Measurements from ENCODE around the gene RARA.

Gene RARA

DNA sequence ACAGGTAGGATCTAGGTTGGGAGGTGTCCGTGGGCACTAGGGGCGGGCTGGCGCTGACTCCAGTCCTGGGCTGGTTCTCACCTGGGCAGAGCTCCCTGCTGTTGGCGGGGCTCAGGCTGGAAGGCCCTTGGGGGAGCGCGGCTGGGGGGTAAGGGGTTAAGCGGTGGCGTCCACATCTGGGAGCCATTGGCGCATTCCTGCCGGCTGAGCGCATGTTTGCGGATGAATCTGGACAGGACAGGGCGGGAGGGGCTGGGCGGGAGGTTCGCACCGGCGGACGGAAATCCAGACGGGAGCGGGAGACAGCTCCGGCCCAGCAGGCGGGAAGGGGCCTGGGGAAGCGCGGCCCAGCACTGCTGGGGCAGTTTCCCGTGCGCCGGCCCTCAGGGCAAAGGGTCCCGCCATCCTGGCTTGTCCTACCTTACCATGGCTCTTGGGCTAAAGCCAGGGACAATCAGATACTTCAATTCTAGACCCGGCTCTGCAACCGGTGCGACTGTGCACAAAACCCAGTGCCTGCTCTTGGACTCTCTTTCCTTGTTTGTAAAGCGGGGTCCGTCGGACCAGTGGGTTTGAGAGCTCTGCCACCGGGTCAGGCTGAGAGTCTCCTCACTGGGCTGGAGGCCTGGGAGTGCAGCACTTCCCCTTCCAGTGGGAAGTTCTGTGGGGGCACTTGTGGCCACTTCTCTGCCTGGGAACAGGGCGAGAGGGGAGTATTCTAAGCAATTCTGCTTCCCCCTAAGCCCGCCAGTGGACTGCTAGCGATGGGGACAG, 7.8 kb downstream of the RARA start:
- DNase-seq, result no peak

DNA sequence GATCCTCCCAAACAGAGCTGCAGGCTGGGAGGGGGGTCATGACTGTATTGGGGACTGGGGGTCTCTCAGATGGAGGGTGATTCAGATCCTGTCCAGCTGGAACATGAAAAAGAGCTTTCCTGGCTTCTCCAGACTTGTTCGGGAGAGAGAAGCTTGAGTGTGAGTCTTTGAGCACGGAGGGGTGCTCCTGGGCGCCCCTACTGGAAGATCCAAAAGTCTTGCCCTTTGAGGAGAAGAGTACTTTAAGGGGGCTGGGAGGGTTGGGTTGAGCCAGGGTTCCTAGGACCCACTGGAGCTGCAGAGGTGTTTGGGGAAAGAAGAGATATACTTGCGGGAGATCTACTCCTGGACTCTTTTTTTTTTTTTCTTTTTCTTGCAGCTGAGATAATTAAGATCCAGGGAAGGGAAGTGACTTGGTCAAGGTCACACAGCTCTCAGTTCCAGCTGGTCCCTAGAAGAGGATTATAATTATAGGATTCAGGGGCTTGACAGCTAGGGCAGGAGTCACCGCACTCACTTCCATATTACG, 8.4 kb downstream of the RARA start:
- DNase-seq, result no peak

DNA sequence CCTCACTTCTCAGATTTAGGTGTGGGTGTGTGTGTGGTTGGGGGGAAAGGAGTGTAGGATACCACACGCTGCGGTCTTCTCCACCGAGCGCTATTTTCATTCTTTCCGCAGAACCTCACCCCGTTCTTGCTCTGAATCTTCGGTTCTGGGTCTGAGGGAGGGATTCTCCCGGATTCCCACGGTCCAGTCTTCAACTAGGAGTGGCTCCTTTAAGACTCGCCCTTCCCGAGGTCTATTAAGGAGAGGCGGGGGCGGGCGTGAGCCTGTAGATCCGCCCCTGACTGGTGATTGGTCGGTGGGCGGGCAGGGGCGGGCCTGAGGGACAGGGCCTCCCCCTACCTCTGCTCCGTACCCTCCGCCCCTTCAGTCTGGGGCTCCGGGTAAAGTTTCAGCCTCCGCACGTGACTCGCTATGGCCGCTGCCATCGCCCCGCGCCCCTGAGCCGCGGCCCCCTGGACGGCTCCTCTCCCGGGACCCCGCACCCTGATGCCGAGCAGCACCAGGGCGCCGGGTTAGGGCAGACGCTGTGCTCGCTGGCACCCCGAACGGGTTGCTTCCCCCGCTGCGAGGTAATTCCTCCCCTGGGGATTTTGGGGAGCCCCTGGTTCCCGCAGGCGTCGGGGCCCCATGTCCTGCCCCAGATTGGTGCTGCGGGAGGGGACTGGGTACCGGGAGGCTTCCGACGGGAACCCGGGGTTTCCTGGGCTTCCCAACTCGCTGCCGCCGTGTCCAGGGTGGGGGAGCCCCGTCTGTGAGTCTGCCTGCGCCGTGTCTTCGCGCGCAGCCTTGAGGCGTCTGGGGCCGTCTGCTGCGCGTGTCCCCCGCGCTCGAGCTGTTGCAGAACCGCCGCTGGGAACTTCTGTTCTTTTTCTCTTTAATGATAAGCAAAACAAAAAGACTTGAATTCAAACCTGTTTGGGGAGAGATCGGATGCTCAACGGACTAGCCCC, 9.2 kb downstream of the RARA start:
- peak; percentile 95 to 96 for DNase-seq

- no peak for DNase-seq
These were observed 9.9 kb downstream of the RARA start for GRCh38 chr17:40318830-40319391.

GRCh38 chr17:40319651-40320540, 10.9 kb downstream of the RARA start:
- DNase-seq, result no peak

- DNase-seq, result no peak
These were observed 12.0 kb downstream of the RARA start for GRCh38 chr17:40320756-40321523.

- peak; percentile 60 to 81 for DNase-seq
These were observed 12.5 kb downstream of the RARA start for GRCh38 chr17:40321524-40321929.

GRCh38 chr17:40321961-40322357, 13.0 kb downstream of the RARA start:
- peak; percentile 78 to 86 for DNase-seq

DNA sequence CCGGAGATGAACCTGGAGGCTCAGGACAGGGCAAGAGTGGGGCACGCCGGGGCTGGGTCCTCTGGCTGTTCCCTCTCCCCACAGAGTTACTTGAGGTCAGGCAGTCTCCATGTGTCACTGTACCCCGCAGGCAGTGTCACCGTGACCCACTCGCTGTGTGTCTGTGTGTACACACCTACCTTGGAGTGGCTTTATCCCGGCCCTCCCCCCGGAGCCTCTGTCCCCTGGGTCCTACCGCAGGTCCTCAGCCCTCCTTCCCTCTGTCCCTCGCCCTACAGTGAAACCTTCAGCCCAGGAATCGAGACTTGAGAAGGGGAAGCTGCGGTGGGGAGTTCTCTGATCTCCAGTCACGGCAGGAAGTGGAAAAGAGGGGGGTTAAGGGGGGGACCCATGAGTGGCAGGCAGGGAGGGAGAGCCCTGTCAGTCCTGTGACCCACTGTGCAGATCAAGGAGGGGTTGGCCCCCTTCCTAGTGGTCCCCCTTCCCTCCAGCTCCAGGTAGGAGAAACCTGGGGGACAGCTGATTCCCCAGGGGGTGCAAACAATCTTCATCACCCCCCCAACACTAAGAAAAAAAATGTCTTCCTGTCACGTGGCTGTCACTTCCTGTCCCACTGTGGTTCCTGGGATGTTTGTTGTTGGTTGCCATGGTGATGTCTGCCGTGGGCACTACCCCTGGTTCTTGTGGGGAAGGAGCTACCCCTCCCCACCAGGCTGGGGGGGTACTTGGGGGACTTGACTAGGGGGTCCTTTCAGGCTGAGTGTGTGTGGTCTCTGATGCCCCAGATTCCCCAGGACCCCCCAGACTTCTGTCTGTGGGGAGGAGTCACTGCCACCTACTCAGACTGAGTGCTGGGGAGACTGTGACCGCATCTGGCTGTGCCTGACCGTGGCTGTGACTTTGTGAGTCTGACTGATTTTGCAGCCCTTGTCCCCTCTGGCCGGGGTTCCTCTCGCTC, 13.7 kb downstream of the RARA start:
- DNase-seq, result peak; percentile 59 to 74

GRCh38 chr17:40323391-40324381, 14.7 kb downstream of the RARA start:
- DNase-seq, result no peak

DNA sequence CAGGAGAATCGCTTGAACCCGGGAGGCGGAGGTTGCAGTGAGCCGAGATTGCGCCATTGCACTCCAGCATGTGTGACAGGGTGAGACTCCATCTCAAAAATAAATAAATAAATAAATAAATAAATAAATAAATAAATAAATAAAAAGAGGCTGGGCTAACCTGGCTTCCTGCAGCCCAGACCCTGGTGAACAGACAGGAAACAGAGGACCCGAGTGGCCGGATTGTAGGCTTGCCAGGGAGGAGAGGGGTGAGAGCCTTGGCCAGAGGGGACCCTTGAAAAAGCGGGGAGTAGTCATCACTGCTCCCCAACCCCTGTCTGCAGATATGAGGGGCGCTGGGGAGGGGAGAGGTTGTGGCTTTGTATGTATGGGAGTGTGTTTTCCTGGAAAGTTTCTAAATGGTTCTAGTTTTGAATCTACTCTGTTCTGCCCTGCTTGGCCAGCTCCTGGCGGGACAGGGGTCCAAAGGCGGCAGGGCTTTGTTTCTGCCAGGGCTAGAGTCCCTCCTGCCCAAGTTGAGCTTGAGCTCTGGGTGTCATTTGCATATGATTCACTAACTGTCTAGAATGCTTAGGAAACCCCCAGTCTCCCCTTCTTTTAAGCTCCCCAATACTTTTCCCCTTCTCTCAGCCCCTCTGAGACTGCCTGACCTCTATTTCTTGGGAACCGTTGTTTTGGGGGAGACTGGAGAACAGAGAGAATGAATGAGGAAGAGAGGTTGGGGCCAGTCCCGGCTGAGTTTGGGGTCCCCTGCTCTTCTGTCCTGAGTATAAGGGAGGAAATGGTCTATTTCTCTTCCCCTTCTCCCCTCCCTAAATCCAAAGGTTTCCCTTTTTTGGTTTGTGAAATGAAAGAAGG, 16.4 kb downstream of the RARA start:
- DNase-seq, result no peak

DNA sequence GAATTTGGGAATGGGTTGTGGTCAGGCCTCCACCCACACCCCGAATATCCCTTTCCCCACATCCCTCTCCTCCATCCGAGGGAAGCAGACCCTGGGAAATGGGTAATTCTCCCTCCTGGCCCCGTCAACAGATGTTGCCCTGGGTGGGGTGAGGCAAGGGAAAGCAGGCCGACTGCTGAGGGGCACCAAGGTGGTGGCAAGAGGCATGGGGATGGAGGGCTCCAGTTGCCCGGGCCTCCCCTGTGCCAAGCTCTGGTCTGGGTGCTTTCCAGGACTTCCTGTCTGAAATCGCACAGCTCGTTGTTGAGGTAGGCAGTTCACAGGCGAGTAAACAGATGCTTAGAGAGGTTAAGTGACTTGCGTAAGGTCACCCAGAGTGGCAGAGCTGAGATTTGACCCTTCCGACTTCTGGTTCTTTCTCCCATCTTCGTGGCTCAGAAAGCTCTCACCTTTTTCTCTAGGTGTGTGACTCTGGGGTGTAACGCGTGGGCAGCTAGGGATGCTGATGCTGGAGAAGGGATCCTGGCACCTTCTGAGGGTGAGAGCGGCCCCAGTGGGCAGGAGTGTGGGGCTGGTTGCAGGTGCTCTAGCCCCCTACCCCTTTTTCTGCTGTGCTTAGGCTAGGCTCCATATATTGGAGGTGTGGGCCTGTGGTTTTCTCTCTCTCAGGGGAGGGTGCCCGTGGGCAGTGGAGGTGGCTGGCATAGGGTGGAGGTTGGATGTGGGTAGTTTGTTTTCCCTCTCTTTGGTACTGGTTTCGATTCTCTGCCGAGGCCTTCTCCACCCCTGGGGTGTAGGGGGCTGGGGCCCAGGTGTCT, 17.2 kb downstream of the RARA start:
- no peak for DNase-seq

DNA sequence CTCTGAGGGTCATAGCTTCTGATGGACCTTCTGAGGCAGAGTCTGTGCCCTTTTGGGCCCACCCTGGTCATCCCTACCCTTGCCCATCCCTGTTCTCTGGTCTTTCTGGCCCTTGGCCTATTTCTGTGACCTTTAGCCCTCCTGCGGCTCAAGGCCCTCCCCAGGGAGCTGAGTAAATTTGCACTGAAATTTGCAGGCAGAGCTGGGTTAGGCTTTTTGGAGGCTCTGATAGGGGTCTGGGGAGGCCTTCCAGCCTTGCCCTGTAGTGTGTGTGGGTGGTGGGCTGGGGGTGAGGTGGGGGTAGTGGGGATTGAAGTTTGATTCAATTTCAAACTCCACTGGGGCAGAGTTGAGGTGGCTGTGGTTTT, 17.8 kb downstream of the RARA start:
- no peak for DNase-seq

GRCh38 chr17:40327244-40327729, 18.3 kb downstream of the RARA start:
- no peak for DNase-seq

- no peak for DNase-seq
These were observed 18.9 kb downstream of the RARA start for GRCh38 chr17:40327735-40328385.

DNA sequence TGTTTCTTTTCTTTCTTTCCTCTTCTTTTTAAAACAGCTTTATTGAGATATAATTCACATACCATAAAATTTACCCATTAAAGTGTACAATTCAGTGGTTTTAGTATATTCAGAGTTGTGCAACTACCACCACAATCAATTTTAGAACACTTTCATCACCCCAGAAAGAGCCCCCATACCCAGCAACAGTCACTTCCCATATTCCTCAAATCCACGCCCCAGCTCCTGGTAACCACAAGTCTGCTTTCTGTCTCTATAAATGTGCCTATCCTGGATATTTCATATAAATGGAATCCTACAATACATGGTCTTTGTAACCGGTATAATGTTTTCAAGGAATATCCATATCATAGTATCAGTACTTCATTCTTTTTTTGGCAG, 19.4 kb downstream of the RARA start:
- DNase-seq, result no peak
